ENCODE measurements around the gene GANC.

The GANC gene

GRCh38 chr15:42384597-42384996 is 111.6 kb downstream of the GANC start:
- no peak for DNase-seq

- peak in 1 of 5 experiments; percentile 61 for DNase-seq
These were observed 112.4 kb downstream of the GANC start for GRCh38 chr15:42385206-42385979.

GRCh38 chr15:42385980-42386700 is 113.1 kb downstream of the GANC start:
- DNase-seq: no peak

GRCh38 chr15:42387603-42388002 is 114.6 kb downstream of the GANC start:
- DNase-seq: no peak

GRCh38 chr15:42392309-42393024 is 119.5 kb downstream of the GANC start:
- no peak for DNase-seq

GRCh38 chr15:42394106-42394505 is 121.1 kb downstream of the GANC start:
- no peak for DNase-seq

GRCh38 chr15:42395838-42396237 is 122.8 kb downstream of the GANC start:
- DNase-seq: no peak

- peak in 2 of 5 experiments; percentile 7 to 19 for DNase-seq
These were observed 128.8 kb downstream of the GANC start for GRCh38 chr15:42401544-42402454.

- DNase-seq: no peak
These were observed 129.6 kb downstream of the GANC start for GRCh38 chr15:42402455-42403205.

GRCh38 chr15:42403389-42403788 is 130.4 kb downstream of the GANC start:
- no peak for DNase-seq

GRCh38 chr15:42404461-42405235 is 131.6 kb downstream of the GANC start:
- DNase-seq: no peak

- no peak for DNase-seq
These were observed 133.0 kb downstream of the GANC start for GRCh38 chr15:42405863-42406482.

Data from T-helper 2 cell (primary cell).